HepG2 (cell line): Measurements from ENCODE around the gene TGFA. TPM values are rescaled to one million over a fixed set of nuclear protein-coding genes. Genes with fewer than 3 reads are reported as not detected.

Experiments used
- ARNT2 ChIP-seq: sonication (generic); formaldehyde crosslinking; IDR thresholded peaks from 2 replicates; pipeline ENCODE4 v1.8.0; 2022; ENCODE audit warnings: mild to moderate bottlenecking, low read depth, missing genetic modification reagents, moderate library complexity
- ATF1 ChIP-seq: IDR thresholded peaks from 2 replicates; pipeline ENCODE4 v1.6.1; 2016; ENCODE audit warnings: mild to moderate bottlenecking, control low read depth
- FLYWCH1 ChIP-seq: sonication (generic); formaldehyde crosslinking; IDR thresholded peaks from 2 replicates; pipeline ENCODE4 v1.8.1; 2023; ENCODE audit warnings: mild to moderate bottlenecking, missing genetic modification reagents
- GLI4 ChIP-seq: sonication (generic); formaldehyde crosslinking; IDR thresholded peaks from 2 replicates; pipeline ENCODE4 v1.5.1; 2020; ENCODE audit warnings: missing genetic modification reagents, mild to moderate bottlenecking, moderate library complexity, borderline replicate concordance
- HHEX ChIP-seq: IDR thresholded peaks from 2 replicates; pipeline ENCODE4 v1.6.1; 2016; ENCODE audit warnings: control low read depth
- HNF1B ChIP-seq: sonication (generic); formaldehyde crosslinking; IDR thresholded peaks from 2 replicates; pipeline ENCODE4 v1.5.1; 2020; ENCODE audit warnings: mild to moderate bottlenecking, moderate library complexity, missing genetic modification reagents
- MYNN ChIP-seq: sonication (generic); formaldehyde crosslinking; IDR thresholded peaks from 2 replicates; pipeline ENCODE4 v1.4.0; 2020; ENCODE audit warnings: mild to moderate bottlenecking, low read depth, missing genetic modification reagents
- NFKBIZ ChIP-seq: IDR thresholded peaks from 2 replicates; pipeline ENCODE4 v1.6.1; 2018; ENCODE audit warnings: missing genetic modification reagents, missing compliant biosample characterization
- PBX2 ChIP-seq: IDR thresholded peaks from 2 replicates; pipeline ENCODE4 v1.6.1; 2016; ENCODE audit warnings: control low read depth
- PHF20 ChIP-seq: sonication (generic); formaldehyde crosslinking; IDR thresholded peaks from 2 replicates; pipeline ENCODE4 v1.5.0; 2020; ENCODE audit warnings: mild to moderate bottlenecking, missing genetic modification reagents
- ZBTB43 ChIP-seq: sonication (generic); formaldehyde crosslinking; conservative IDR thresholded peaks from 2 replicates; pipeline ENCODE4 v1.4.0; 2020; ENCODE audit warnings: missing genetic modification reagents
- ZHX1 ChIP-seq: sonication (generic); formaldehyde crosslinking; IDR thresholded peaks from 2 replicates; pipeline ENCODE4 v1.8.1; 2022; ENCODE audit warnings: low read depth, mild to moderate bottlenecking, missing genetic modification reagents
- ZMAT3 ChIP-seq: sonication (generic); formaldehyde crosslinking; conservative IDR thresholded peaks from 2 replicates; pipeline ENCODE4 v1.7.0; 2021; ENCODE audit warnings: missing genetic modification reagents
- ZNF280B ChIP-seq: sonication (generic); formaldehyde crosslinking; IDR thresholded peaks from 2 replicates; pipeline ENCODE4 v1.5.0; 2020; ENCODE audit warnings: missing genetic modification reagents, mild to moderate bottlenecking, borderline replicate concordance
- ZNF281 ChIP-seq: sonication (generic); formaldehyde crosslinking; IDR thresholded peaks from 2 replicates; pipeline ENCODE4 v1.4.0; 2020; ENCODE audit warnings: missing genetic modification reagents, borderline replicate concordance
- ZNF414 ChIP-seq: sonication (generic); formaldehyde crosslinking; IDR thresholded peaks from 2 replicates; pipeline ENCODE4 v1.5.0; 2020; ENCODE audit warnings: missing genetic modification reagents
- polyA plus RNA-seq, 8 experiments: library from polyadenylated mRNA; depleted of rRNA in 3 of 8; stranded (reverse) in 7 of 8; unstranded in 1 of 8; fragments of >200 nt; fragmentation: Illumina TruSeq in 4 of 8; extraction: Trizol in 4 of 8; gene quantifications; 2 replicates each; pipeline versions ENCODE4 v1.2.1 to v1.2.3, GENCODE V29; 2011 to 2016; ENCODE audit warnings: low read depth in 4 of 8, missing spikeins in 1 of 8, mixed read lengths in 1 of 8; ENCODE audit not compliant: insufficient read depth in 1 of 8
- total RNA-seq, 5 experiments: library from RNA; depleted of rRNA; stranded (reverse); fragments of >200 nt; fragmentation: Illumina TruSeq; extraction: Trizol; gene quantifications; 2 replicates each; pipeline ENCODE4 v1.2.3, GENCODE V29; 2016; ENCODE audit warnings: low read depth in 1 of 5

Gene TGFA
- total and polyA plus RNA-seq, 2 of the 13 experiments (the other 11 are each of a cell fraction or from before 2014, with no cell fraction given) = 7.8 to 15.3 TPM

GRCh38 chr2:70553584-70554337 is at the start of gene TGFA (continued):
- TF ChIP-seq ZHX1 (CRISPR knock-in tag) (no peak), HHEX (CRISPR knock-in tag) (no peak), MYNN (CRISPR knock-in tag) (no peak), ZNF280B (CRISPR knock-in tag) (0 out of 2 replicates have a peak, but pooled peaks have one; percentile 18), PBX2 (0 out of 2 replicates have a peak, but pooled peaks have one; percentile 17), NFKBIZ (no peak; the same call in 1 of the 2 replicates), FLYWCH1 (no peak), ZNF414 (CRISPR knock-in tag) (peak; percentile 56; the same call in 1 of the 2 replicates), ZNF281 (CRISPR knock-in tag) (no peak), ZMAT3 (CRISPR knock-in tag) (no peak), GLI4 (CRISPR knock-in tag) (0 out of 2 replicates have a peak, but pooled peaks have one; percentile 17), ATF1 (no peak), ARNT2 (CRISPR knock-in tag) (no peak; the same call in none of the 2 replicates), HNF1B (CRISPR knock-in tag) (no peak), ZBTB43 (CRISPR knock-in tag) (no peak), PHF20 (CRISPR knock-in tag) (peak; percentile 42)
